IPS-NIHi7 (cell line): ENCODE results near the gene SNCB.

Experiments used
- DNase-seq: peaks from one replicate; pipeline ENCODE4 v3.0.0; 2012; ENCODE audit warnings: mixed read lengths; ENCODE audit errors: extremely low spot score

Gene SNCB

DNA sequence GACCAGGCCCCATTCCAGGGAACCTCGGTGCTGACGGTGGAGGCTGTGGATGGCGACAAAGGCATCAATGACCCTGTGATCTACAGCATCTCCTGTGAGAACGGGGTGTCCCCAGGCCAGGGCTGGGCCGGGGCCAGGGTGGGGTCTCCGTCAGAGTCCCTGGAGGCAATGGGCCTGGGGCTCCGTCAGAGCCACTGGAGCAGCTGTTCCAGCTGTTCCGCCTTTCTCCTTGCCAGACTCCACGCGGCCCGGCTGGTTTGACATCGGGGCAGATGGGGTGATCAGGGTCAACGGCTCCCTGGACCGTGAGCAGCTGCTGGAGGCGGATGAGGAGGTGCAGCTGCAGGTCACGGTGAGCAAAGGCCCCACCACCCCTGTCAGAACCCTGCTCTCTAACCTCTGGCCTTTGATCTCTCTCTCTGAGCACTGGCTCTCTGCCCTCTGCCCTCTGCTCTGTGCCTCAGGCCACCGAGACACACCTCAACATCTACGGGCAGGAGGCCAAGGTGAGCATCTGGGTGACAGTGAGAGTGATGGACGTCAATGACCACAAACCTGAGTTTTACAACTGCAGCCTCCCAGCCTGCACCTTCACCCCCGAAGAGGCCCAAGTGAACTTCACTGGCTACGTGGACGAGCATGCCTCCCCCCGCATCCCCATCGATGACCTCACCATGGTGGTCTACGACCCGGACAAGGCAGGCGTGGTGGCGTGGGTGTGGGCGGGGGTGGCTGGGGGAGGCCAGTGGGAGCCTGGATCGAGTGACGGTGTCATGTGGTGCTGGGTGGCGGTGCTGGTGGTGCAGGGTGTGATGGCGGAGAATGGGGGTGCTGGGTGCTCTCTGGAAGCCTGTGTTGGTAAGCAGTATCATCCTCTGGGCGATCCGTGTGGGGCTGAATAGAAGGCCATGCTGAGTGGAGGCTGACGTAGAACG is 54.6 kb downstream of the SNCB start:
- no peak for DNase-seq

DNA sequence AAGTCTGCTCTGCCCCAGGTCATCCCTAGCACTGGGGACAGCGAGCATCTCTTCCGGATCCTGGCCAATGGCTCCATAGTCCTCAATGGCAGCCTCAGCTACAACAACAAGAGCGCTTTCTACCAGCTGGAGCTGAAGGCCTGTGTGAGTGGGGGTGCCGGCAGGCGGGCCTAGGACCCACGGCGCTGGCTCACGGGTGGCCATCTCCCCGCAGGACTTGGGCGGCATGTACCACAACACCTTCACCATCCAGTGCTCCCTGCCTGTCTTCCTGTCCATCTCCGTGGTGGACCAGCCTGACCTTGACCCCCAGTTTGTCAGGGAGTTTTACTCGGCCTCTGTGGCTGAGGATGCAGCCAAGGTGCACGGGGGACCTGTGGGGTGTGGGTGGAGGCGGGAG is 55.3 kb downstream of the SNCB start:
- no peak for DNase-seq

DNA sequence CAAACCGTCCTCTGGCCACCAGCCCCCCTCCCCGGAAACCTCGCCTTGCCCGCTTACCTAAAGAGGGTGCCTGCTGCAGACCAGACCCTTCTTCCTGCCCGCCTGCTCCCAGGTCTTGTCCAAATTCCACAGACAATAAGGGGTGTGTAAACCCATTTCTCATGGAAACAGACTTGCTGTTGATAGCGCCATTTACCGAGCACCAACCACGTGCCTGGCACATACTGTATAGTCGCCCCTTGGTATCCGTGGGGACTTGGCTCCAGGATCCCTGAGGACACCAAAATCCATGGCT is 56.1 kb downstream of the SNCB start:
- DNase-seq = no peak

DNA sequence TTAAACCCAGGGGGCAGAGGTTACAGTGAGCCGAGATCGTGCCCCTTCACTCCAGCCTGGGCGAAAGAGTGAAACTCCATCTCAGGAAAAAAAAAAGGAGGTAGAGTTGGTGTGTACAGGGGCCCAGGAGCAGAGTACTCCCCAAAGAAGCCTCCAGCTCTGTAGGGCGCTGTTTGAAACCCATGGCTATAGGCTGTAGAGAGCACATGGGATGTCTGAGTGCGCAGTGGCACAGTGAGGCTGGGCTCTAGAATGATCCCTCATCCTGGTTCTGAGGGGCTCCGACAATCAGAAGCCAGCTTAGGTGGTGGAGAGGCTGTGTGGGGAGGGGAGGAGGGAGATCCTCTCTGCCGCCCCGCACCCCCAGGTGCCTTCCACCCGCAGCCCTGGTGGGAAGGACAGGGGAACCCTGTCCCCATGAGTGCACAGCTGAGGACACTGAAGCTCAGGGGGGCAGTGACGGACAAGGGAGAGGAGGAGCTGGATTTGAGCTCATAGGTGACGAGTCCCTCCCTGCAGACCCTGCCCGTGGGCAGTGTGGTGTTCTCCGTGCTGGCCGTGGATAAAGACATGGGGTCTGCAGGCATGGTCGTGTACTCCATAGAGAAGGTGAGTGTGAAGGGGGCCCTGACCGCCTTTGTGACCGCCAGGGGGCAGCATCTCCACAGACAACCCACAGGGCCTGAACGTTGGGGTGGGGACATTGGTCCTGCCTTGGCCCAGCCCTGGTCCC is 56.6 kb downstream of the SNCB start:
- peak; percentile 89 for DNase-seq
